SU-DHL-6 (cell line): ENCODE data around the gene ZNF532.

Experiments used
- CTCF ChIP-seq: fragments of 200-600 bp; sonication (generic); IDR thresholded peaks from one replicate; pipeline ENCODE4 v1.5.1; 2017; ENCODE audit warnings: antibody characterized with exemption, mild to moderate bottlenecking, low read length, moderate library complexity; ENCODE audit not compliant: insufficient read depth, poor library complexity, severe bottlenecking
- EZH2phosphoT487 ChIP-seq: fragments of 200-600 bp; sonication (generic), shearing (Covaris generic); conservative IDR thresholded peaks from 2 replicates; pipeline ENCODE4 v1.6.1; 2018; ENCODE audit warnings: mild to moderate bottlenecking, antibody characterized with exemption, low read length, moderate library complexity, mixed read lengths

GRCh38 chr18:58980991-58981390 lies 116.3 kb downstream of the ZNF532 start:
- TF ChIP-seq CTCF (no peak), EZH2phosphoT487 (no peak)
